ENCODE measurements around the gene NUAK1.

NUAK1 gene
- long read RNA-seq: 0 reads

GRCh38 chr12:106138633-106139421 is at the start of gene NUAK1:
Gene NUAK1 (minus strand): TSS chr12:106138954. CDS start chr12:106138653, 301 bp downstream.
- Histone ChIP-seq H3K4me3 (replicated peaks; ENCODE audit: insufficient read depth, low read length) (no peak within 1 kb of the TSS), H3K27me3 (ENCODE audit: insufficient read depth, poor library complexity, severe bottlenecking) (peaks cover 52% of the 10 kb centered on the region), H3K27ac (replicated peaks) (no peak within 1 kb of the TSS)
- TF ChIP-seq SPI1 (IDR thresholded peaks at IDR 0.05; ENCODE audit: borderline replicate concordance, low read depth): no peak
- TF ChIP-seq GABPA (IDR thresholded peaks at IDR 0.05; ENCODE audit: low read depth): no peak
- no peak for TF ChIP-seq POLR2AphosphoS5 (IDR thresholded peaks at IDR 0.05; ENCODE audit: low read depth)
- TF ChIP-seq REST (IDR thresholded peaks at IDR 0.05; ENCODE audit: insufficient replicate concordance, low read depth): no peak
- TF ChIP-seq CTCF (IDR thresholded peaks at IDR 0.05; ENCODE audit: insufficient read depth, low read length): no peak
- DNase-seq (ENCODE audit: low read depth in 1 of 2, low spot score in 1 of 2): no peak

GRCh38 chr12:106188256-106188655 is 49.5 kb upstream of the NUAK1 start:
- no peak overlapping the region for H3K4me3 ChIP-seq (replicated peaks; ENCODE audit: insufficient read depth, low read length)
- TF ChIP-seq GABPA (IDR thresholded peaks at IDR 0.05; ENCODE audit: low read depth): no peak
- no peak for TF ChIP-seq REST (IDR thresholded peaks at IDR 0.05; ENCODE audit: insufficient replicate concordance, low read depth)
- TF ChIP-seq POLR2AphosphoS5 (IDR thresholded peaks at IDR 0.05; ENCODE audit: low read depth): no peak
- TF ChIP-seq CTCF (IDR thresholded peaks at IDR 0.05; ENCODE audit: insufficient read depth, low read length): no peak
- no peak for TF ChIP-seq SPI1 (IDR thresholded peaks at IDR 0.05; ENCODE audit: borderline replicate concordance, low read depth)
- peaks cover 7% of the 10 kb centered on the region for H3K27me3 ChIP-seq (ENCODE audit: insufficient read depth, poor library complexity, severe bottlenecking)

GRCh38 chr12:106187842-106188241 is 49.1 kb upstream of the NUAK1 start:
- H3K4me3 ChIP-seq (replicated peaks; ENCODE audit: insufficient read depth, low read length): no peak overlapping the region

More at GRCh38 chr12:106188256-106188655, 49.5 kb upstream of the NUAK1 start:
- DNase-seq (ENCODE audit: low read depth in 1 of 2, low spot score in 1 of 2): no peak
- no peak overlapping the region for H3K27ac ChIP-seq (replicated peaks)

More at GRCh38 chr12:106187842-106188241, 49.1 kb upstream of the NUAK1 start:
- TF ChIP-seq REST (IDR thresholded peaks at IDR 0.05; ENCODE audit: insufficient replicate concordance, low read depth): no peak
- TF ChIP-seq GABPA (IDR thresholded peaks at IDR 0.05; ENCODE audit: low read depth): no peak
- no peak for TF ChIP-seq POLR2AphosphoS5 (IDR thresholded peaks at IDR 0.05; ENCODE audit: low read depth)
- no peak for TF ChIP-seq SPI1 (IDR thresholded peaks at IDR 0.05; ENCODE audit: borderline replicate concordance, low read depth)
- no peak for TF ChIP-seq CTCF (IDR thresholded peaks at IDR 0.05; ENCODE audit: insufficient read depth, low read length)
- Histone ChIP-seq H3K27ac (replicated peaks) (no peak overlapping the region), H3K27me3 (ENCODE audit: insufficient read depth, poor library complexity, severe bottlenecking) (peaks cover 7% of the 10 kb centered on the region)
- no peak for DNase-seq (ENCODE audit: low read depth in 1 of 2, low spot score in 1 of 2)
